DND-41 (cell line): ENCODE results near the gene HSPA8.

ENCODE experiments used
- ATAC-seq: fragments of 200-7000 bp; cut with Tn5 transposase; 3 replicates; pipeline ENCODE4 v1.9.1; 2021; ENCODE audit warnings: low read depth; ENCODE audit not compliant: insufficient read depth
- DNase-seq: peaks from one replicate; pipeline ENCODE4 v3.0.0-alpha.2; 2020
- H2AFZ ChIP-seq: 2 replicates; pipeline ENCODE4 v1.6.0; 2012; ENCODE audit warnings: low read depth, low read length
- H3K27ac ChIP-seq: 2 replicates; pipeline ENCODE4 v1.5.1; 2012; ENCODE audit warnings: low read length, inconsistent platforms
- H3K27me3 ChIP-seq: fragments of 200-600 bp; sonication (generic); 2 replicates; pipeline ENCODE4 v1.6.0; 2012; ENCODE audit warnings: low read length, mild to moderate bottlenecking, inconsistent platforms; ENCODE audit not compliant: insufficient read depth, poor library complexity
- H3K36me3 ChIP-seq: 2 replicates; pipeline ENCODE4 v1.5.1; 2012; ENCODE audit warnings: low read length, inconsistent platforms; ENCODE audit not compliant: insufficient read depth
- H3K4me1 ChIP-seq: 2 replicates; pipeline ENCODE4 v1.5.1; 2012; ENCODE audit warnings: mild to moderate bottlenecking, low read length; ENCODE audit not compliant: insufficient read depth
- H3K4me2 ChIP-seq: 2 replicates; pipeline ENCODE4 v1.6.0; 2012; ENCODE audit warnings: mild to moderate bottlenecking, moderate library complexity, low read length, inconsistent platforms; ENCODE audit not compliant: insufficient read depth
- H3K4me3 ChIP-seq, 2 experiments: fragments of 200-600 bp in 1 of 2; shearing (Covaris generic) in 1 of 2; 2 replicates each; pipeline ENCODE4 v1.5.1; 2012 to 2016; ENCODE audit warnings: inconsistent platforms in 2 of 2, low read length in 2 of 2, mild to moderate bottlenecking in 2 of 2, low read depth in 1 of 2, moderate library complexity in 1 of 2
- H3K79me2 ChIP-seq: 2 replicates; pipeline ENCODE4 v1.6.0; 2012; ENCODE audit warnings: low read length, inconsistent platforms; ENCODE audit not compliant: insufficient read depth
- H3K9ac ChIP-seq: 2 replicates; pipeline ENCODE4 v1.6.0; 2012; ENCODE audit warnings: low read depth, mild to moderate bottlenecking, inconsistent platforms, low read length, moderate library complexity
- H3K9me3 ChIP-seq: 2 replicates; pipeline ENCODE4 v1.5.1; 2012; ENCODE audit warnings: low read length, moderate library complexity, mild to moderate bottlenecking, inconsistent platforms; ENCODE audit not compliant: insufficient read depth, severe bottlenecking
- H4K20me1 ChIP-seq: 2 replicates; pipeline ENCODE4 v1.6.0; 2012; ENCODE audit warnings: low read length; ENCODE audit not compliant: insufficient read depth
- CTCF ChIP-seq: IDR thresholded peaks from 2 replicates; pipeline ENCODE4 v1.5.1; 2012; ENCODE audit warnings: borderline replicate concordance, low read length, moderate library complexity, mild to moderate bottlenecking; ENCODE audit not compliant: poor library complexity, severe bottlenecking; ENCODE audit errors: extremely low read depth
- EZH2 ChIP-seq: IDR thresholded peaks from 3 replicates; pipeline ENCODE4 v1.6.1; 2012; ENCODE audit warnings: borderline replicate concordance, low read depth, mild to moderate bottlenecking, moderate library complexity, low read length, inconsistent platforms; ENCODE audit not compliant: severe bottlenecking

HSPA8 gene

GRCh38 chr11:123057661-123058305 lies 4.2 kb downstream of the HSPA8 start:
- peak overlapping the region; percentile 81 for H3K4me2 ChIP-seq
- peaks cover 67% of the 10 kb centered on the region for H4K20me1 ChIP-seq

GRCh38 chr11:123056835-123057491 lies 5.0 kb downstream of the HSPA8 start:
- no peak for ATAC-seq
- H3K27me3 ChIP-seq = no peaks in the 10 kb centered on the region
- peak overlapping the region in 1 of 2 experiments; percentile 15; a peak in 1 of 4 replicates for H3K4me3 ChIP-seq
- H3K4me2 ChIP-seq = peak overlapping the region; percentile 81
- H3K27ac ChIP-seq = 0 out of 2 replicates have a peak overlapping the region, but pooled peaks have one; percentile 17
- H4K20me1 ChIP-seq = peaks cover 67% of the 10 kb centered on the region
- H3K36me3 ChIP-seq = peaks cover 83% of the 10 kb centered on the region
- no peak overlapping the region for H3K9ac ChIP-seq
- no peak for DNase-seq
- TF ChIP-seq EZH2 (no peak), CTCF (no peak)
- no peaks in the 10 kb centered on the region for H3K9me3 ChIP-seq
- H2AFZ ChIP-seq = no peak overlapping the region
- peaks cover 58% of the 10 kb centered on the region for H3K79me2 ChIP-seq
- peaks cover 39% of the 10 kb centered on the region for H3K4me1 ChIP-seq

More at GRCh38 chr11:123057661-123058305, 4.2 kb downstream of the HSPA8 start:
- no peak for ATAC-seq
- no peaks in the 10 kb centered on the region for H3K27me3 ChIP-seq
- H3K9ac ChIP-seq = peak overlapping the region; percentile 100; the same call in 1 of the 2 replicates
- no peaks in the 10 kb centered on the region for H3K9me3 ChIP-seq
- H2AFZ ChIP-seq = no peak overlapping the region
- peaks cover 39% of the 10 kb centered on the region for H3K4me1 ChIP-seq
- DNase-seq = no peak
- no peak overlapping the region for H3K27ac ChIP-seq
- TF ChIP-seq EZH2 (no peak), CTCF (peak; percentile 21)
- peaks cover 83% of the 10 kb centered on the region for H3K36me3 ChIP-seq
- H3K4me3 ChIP-seq = peak overlapping the region in 1 of 2 experiments; percentile 71; a peak in 2 of 4 replicates
- peaks cover 61% of the 10 kb centered on the region for H3K79me2 ChIP-seq

- Histone ChIP-seq H3K9me3 (no peaks in the 10 kb centered on the region), H3K4me1 (peaks cover 36% of the 10 kb centered on the region), H3K36me3 (peaks cover 68% of the 10 kb centered on the region), H3K9ac (no peak overlapping the region), H4K20me1 (peaks cover 52% of the 10 kb centered on the region), H3K79me2 (peaks cover 42% of the 10 kb centered on the region), H3K4me3 (no peak overlapping the region), H3K27me3 (no peaks in the 10 kb centered on the region), H2AFZ (no peak overlapping the region), H3K4me2 (no peak overlapping the region), H3K27ac (no peak overlapping the region)
- ATAC-seq = peak; percentile 6; the same call in 1 of the 3 replicates
- TF ChIP-seq EZH2 (no peak), CTCF (no peak)
- DNase-seq = no peak
Measured at GRCh38 chr11:123055191-123055901, 6.6 kb downstream of the HSPA8 start.
